HEK293 (cell line): Measurements from ENCODE around the gene PAQR9.

Experiments used
- CTCF ChIA-PET: fragments of 350-600 bp; formaldehyde crosslinking; extraction: SDS; loops from one replicate; lab custom pipeline; 2021; ENCODE audit warnings: antibody characterized with exemption; lab: Yijun Ruan, JAX
- POLR2A ChIA-PET: fragments of 300-600 bp; formaldehyde crosslinking; extraction: SDS; loops from one replicate; lab custom pipeline; 2020; ENCODE audit warnings: antibody characterized with exemption, inconsistent platforms; lab: Yijun Ruan, JAX
- H3K27ac ChIP-seq: fragments of 200-500 bp; sonication (Bioruptor generic); 2 replicates; pipeline ENCODE4 v1.5.1; 2014; ENCODE audit warnings: low read depth, low read length, control low read depth, inconsistent platforms; ENCODE audit errors: extremely low read depth
- H3K36me3 ChIP-seq, 2 experiments: fragments of 200-500 bp in 1 of 2; sonication (Bioruptor generic) in 1 of 2; 1 replicate in 1 of 2; 2 replicates in 1 of 2; pipeline ENCODE4 v1.5.1; 2014 to 2017; ENCODE audit warnings: inconsistent platforms in 2 of 2, low read length in 2 of 2; ENCODE audit not compliant: control insufficient read depth in 2 of 2, insufficient read depth in 1 of 2
- H3K4me1 ChIP-seq: fragments of 200-500 bp; sonication (Bioruptor generic); 2 replicates; pipeline ENCODE4 v1.5.1; 2014; ENCODE audit warnings: mild to moderate bottlenecking, low read length, inconsistent platforms; ENCODE audit not compliant: control insufficient read depth, insufficient read depth
- H3K4me3 ChIP-seq: 2 replicates; pipeline ENCODE4 v1.5.1; 2011; ENCODE audit warnings: low read depth, mild to moderate bottlenecking, control low read depth, low read length, moderate library complexity
- H3K9me3 ChIP-seq: fragments of 200-500 bp; sonication (Bioruptor generic); 2 replicates; pipeline ENCODE4 v1.5.1; 2014; ENCODE audit warnings: low read depth, low read length, inconsistent platforms; ENCODE audit not compliant: control insufficient read depth, insufficient read depth
- BCL11B ChIP-seq: fragments of 450-650 bp; formaldehyde crosslinking; IDR thresholded peaks from 2 replicates; pipeline ENCODE4 v1.5.1; 2016; ENCODE audit warnings: low read depth, missing biosample characterization, missing genetic modification characterization
- KLF8 ChIP-seq: fragments of 450-650 bp; formaldehyde crosslinking; IDR thresholded peaks from 2 replicates; pipeline ENCODE4 v1.5.1; 2016; ENCODE audit warnings: missing biosample characterization, missing genetic modification characterization
- REST ChIP-seq: fragments of 450-650 bp; formaldehyde crosslinking; IDR thresholded peaks from 2 replicates; pipeline ENCODE4 v1.5.1; 2016; ENCODE audit warnings: missing biosample characterization, missing genetic modification characterization
- SCRT1 ChIP-seq: fragments of 450-650 bp; formaldehyde crosslinking; IDR thresholded peaks from 2 replicates; pipeline ENCODE4 v1.5.1; 2016; ENCODE audit warnings: missing biosample characterization, missing genetic modification characterization, borderline replicate concordance
- SCRT2 ChIP-seq: fragments of 450-650 bp; formaldehyde crosslinking; IDR thresholded peaks from 2 replicates; pipeline ENCODE4 v1.5.1; 2016; ENCODE audit warnings: missing biosample characterization, missing genetic modification characterization
- ZEB2 ChIP-seq: fragments of 450-650 bp; formaldehyde crosslinking; IDR thresholded peaks from 2 replicates; pipeline ENCODE4 v1.5.1; 2016; ENCODE audit warnings: missing biosample characterization, missing genetic modification characterization
- ZFP3 ChIP-seq: fragments of 450-650 bp; formaldehyde crosslinking; IDR thresholded peaks from 2 replicates; pipeline ENCODE4 v1.5.1; 2016; ENCODE audit warnings: low read depth, missing biosample characterization, missing genetic modification characterization
- ZFP69B ChIP-seq: fragments of 450-650 bp; formaldehyde crosslinking; IDR thresholded peaks from 2 replicates; pipeline ENCODE4 v1.5.1; 2016; ENCODE audit warnings: missing biosample characterization, missing genetic modification characterization
- ZNF121 ChIP-seq: fragments of 450-650 bp; formaldehyde crosslinking; IDR thresholded peaks from 2 replicates; pipeline ENCODE4 v1.5.1; 2016; ENCODE audit warnings: missing biosample characterization, missing genetic modification characterization
- ZNF140 ChIP-seq: fragments of 450-650 bp; formaldehyde crosslinking; IDR thresholded peaks from 2 replicates; pipeline ENCODE4 v1.5.1; 2016; ENCODE audit warnings: missing biosample characterization, missing genetic modification characterization
- ZNF221 ChIP-seq: fragments of 450-650 bp; formaldehyde crosslinking; IDR thresholded peaks from 2 replicates; pipeline ENCODE4 v1.5.1; 2017; ENCODE audit warnings: missing biosample characterization, missing genetic modification characterization, borderline replicate concordance
- ZNF26 ChIP-seq: fragments of 450-650 bp; formaldehyde crosslinking; IDR thresholded peaks from 2 replicates; pipeline ENCODE4 v1.5.1; 2016; ENCODE audit warnings: missing biosample characterization, missing genetic modification characterization
- ZNF449 ChIP-seq: fragments of 450-650 bp; formaldehyde crosslinking; IDR thresholded peaks from 2 replicates; pipeline ENCODE4 v1.5.1; 2017; ENCODE audit warnings: missing biosample characterization, mild to moderate bottlenecking, missing genetic modification characterization, moderate library complexity
- ZNF513 ChIP-seq: fragments of 450-650 bp; IDR thresholded peaks from 2 replicates; pipeline ENCODE4 v1.5.1; 2018; ENCODE audit warnings: missing biosample characterization, missing genetic modification characterization
- ZNF624 ChIP-seq: fragments of 450-650 bp; formaldehyde crosslinking; IDR thresholded peaks from 2 replicates; pipeline ENCODE4 v1.5.1; 2017; ENCODE audit warnings: missing biosample characterization, missing genetic modification characterization
- ZNF677 ChIP-seq: fragments of 450-650 bp; IDR thresholded peaks from 2 replicates; pipeline ENCODE4 v1.5.0; 2018; ENCODE audit warnings: missing biosample characterization, mild to moderate bottlenecking, missing genetic modification characterization, moderate library complexity
- ZNF792 ChIP-seq: fragments of 450-650 bp; formaldehyde crosslinking; IDR thresholded peaks from 2 replicates; pipeline ENCODE4 v1.5.1; 2016; ENCODE audit warnings: missing biosample characterization, missing genetic modification characterization
- ZNF843 ChIP-seq: fragments of 450-650 bp; formaldehyde crosslinking; IDR thresholded peaks from 2 replicates; pipeline ENCODE4 v1.5.1; 2016; ENCODE audit warnings: missing biosample characterization, missing genetic modification characterization
- TF ChIP-seq, protein P1 (sequence below): fragments of 450-650 bp; formaldehyde crosslinking; optimal IDR thresholded peaks from 2 replicates; pipeline ENCODE3; 2016; ENCODE audit warnings: missing biosample characterization, mild to moderate bottlenecking, missing genetic modification characterization
- TF ChIP-seq, protein P2 (sequence below): fragments of 450-650 bp; formaldehyde crosslinking; IDR thresholded peaks from 2 replicates; pipeline ENCODE4 v1.5.1; 2016; ENCODE audit warnings: missing biosample characterization, missing genetic modification characterization

PAQR9 gene

GRCh38 chr3:142962520-142963233, 797 bp downstream of the PAQR9 start (continued):
- TF ChIP-seq REST (tag by site-specific recombination) (peak; percentile 54; the same call in 1 of the 2 replicates), SCRT2 (peak; percentile 97), SCRT1 (tag by site-specific recombination) (peak; percentile 77), ZNF513 (tag by site-specific recombination) (peak; percentile 37; the same call in 1 of the 2 replicates), ZNF26 (no peak), ZNF624 (tag by site-specific recombination) (no peak), ZNF140 (tag by site-specific recombination) (no peak)
- TF ChIP-seq, protein P1, sequence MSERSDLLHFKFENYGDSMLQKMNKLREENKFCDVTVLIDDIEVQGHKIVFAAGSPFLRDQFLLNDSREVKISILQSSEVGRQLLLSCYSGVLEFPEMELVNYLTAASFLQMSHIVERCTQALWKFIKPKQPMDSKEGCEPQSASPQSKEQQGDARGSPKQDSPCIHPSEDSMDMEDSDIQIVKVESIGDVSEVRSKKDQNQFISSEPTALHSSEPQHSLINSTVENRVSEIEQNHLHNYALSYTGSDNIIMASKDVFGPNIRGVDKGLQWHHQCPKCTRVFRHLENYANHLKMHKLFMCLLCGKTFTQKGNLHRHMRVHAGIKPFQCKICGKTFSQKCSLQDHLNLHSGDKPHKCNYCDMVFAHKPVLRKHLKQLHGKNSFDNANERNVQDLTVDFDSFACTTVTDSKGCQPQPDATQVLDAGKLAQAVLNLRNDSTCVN = peak; percentile 10
- TF ChIP-seq, all 188 proteins: peak for 11

- CTCF ChIA-PET = no interaction called here
- Histone ChIP-seq H3K4me1 (no peaks in the 10 kb centered on the region), H3K4me3 (no peak overlapping the region), H3K27ac (no peak overlapping the region), H3K36me3 (no peaks in the 10 kb centered on the region), H3K9me3 (no peaks in the 10 kb centered on the region)
- TF ChIP-seq ZNF843 (tag by site-specific recombination) (no peak), ZNF677 (tag by site-specific recombination) (no peak)
- POLR2A ChIA-PET = no interaction called here
These were observed 1.3 kb downstream of the PAQR9 start for GRCh38 chr3:142962175-142962519.

DNA sequence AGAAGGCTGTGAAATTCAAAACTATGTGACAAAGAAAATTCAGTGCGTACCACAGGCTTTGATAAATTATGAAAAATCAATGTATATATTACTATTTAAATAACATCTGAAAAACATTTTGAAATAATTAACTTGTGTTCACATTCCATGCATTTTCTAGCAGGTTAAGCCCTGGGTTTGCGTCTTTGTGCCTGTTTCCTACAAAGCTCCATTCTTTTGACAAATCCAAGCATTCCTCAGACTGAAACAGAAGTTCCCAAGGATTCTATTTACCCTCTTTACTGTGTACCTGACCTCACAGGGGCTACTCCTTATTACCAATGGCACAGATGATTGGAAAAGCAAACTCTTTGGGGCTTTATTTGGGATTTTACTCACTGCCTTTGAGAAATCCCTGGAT, 1.9 kb downstream of the PAQR9 start:
- no peaks in the 10 kb centered on the region for H3K4me1 ChIP-seq
- no peaks in the 10 kb centered on the region for H3K36me3 ChIP-seq
- CTCF ChIA-PET = interaction anchor here (0.9 kb wide), 1 partner anchor 31 kb away, joined by 3 read pairs; no protein-coding TSS in a partner anchor
- H3K4me3 ChIP-seq = no peak overlapping the region
- POLR2A ChIA-PET = no interaction called here
- no peaks in the 10 kb centered on the region for H3K9me3 ChIP-seq
- H3K27ac ChIP-seq = no peak overlapping the region
- TF ChIP-seq ZEB2 (tag by site-specific recombination) = no peak
- no peak for TF ChIP-seq ZNF792 (tag by site-specific recombination)
- no peak for TF ChIP-seq ZFP69B
- no peak for TF ChIP-seq BCL11B (tag by site-specific recombination)
- TF ChIP-seq, protein P2, sequence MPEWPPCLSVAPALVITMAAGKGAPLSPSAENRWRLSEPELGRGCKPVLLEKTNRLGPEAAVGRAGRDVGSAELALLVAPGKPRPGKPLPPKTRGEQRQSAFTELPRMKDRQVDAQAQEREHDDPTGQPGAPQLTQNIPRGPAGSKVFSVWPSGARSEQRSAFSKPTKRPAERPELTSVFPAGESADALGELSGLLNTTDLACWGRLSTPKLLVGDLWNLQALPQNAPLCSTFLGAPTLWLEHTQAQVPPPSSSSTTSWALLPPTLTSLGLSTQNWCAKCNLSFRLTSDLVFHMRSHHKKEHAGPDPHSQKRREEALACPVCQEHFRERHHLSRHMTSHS = no peak
- no peak for TF ChIP-seq ZFP3 (tag by site-specific recombination)
- no peak for TF ChIP-seq ZNF449 (tag by site-specific recombination)
- no peak for TF ChIP-seq ZNF221 (tag by site-specific recombination)
- no peak for TF ChIP-seq ZNF121
- TF ChIP-seq KLF8 (tag by site-specific recombination) = no peak
